GM19238 (cell line): ENCODE measurements around the gene SLC17A2.
"Not testable (repeated sequence)": the region's sequence is repeated elsewhere in the genome, so short reads cannot be mapped to it uniquely, and the experiment has no call there.

ENCODE experiments used
- DNase-seq: peaks from one replicate; pipeline ENCODE4 v3.0.0; 2011; ENCODE audit warnings: low spot score; ENCODE audit not compliant: insufficient read length

SLC17A2 gene

GRCh38 chr6:25952535-25952934 is 22.0 kb upstream of the SLC17A2 start:
- DNase-seq: no peak

- DNase-seq: no peak
Measured at GRCh38 chr6:25951296-25952032, 21.0 kb upstream of the SLC17A2 start.

- no peak for DNase-seq
Measured at GRCh38 chr6:25950297-25950696, 19.8 kb upstream of the SLC17A2 start.

GRCh38 chr6:25949695-25950094 is 19.2 kb upstream of the SLC17A2 start:
- DNase-seq: no peak

- DNase-seq: not testable (repeated sequence)
Measured at GRCh38 chr6:25947492-25947891, 17.0 kb upstream of the SLC17A2 start.

GRCh38 chr6:25946631-25947030 is 16.1 kb upstream of the SLC17A2 start:
- DNase-seq: no peak

- DNase-seq: not testable (repeated sequence)
Measured at GRCh38 chr6:25945738-25946137, 15.2 kb upstream of the SLC17A2 start.

GRCh38 chr6:25944688-25945574 is 14.4 kb upstream of the SLC17A2 start:
- DNase-seq: no peak

- DNase-seq: no peak
Measured at GRCh38 chr6:25943887-25944286, 13.4 kb upstream of the SLC17A2 start.

- DNase-seq: no peak
Measured at GRCh38 chr6:25942561-25943147, 12.2 kb upstream of the SLC17A2 start.

- DNase-seq: no peak
Measured at GRCh38 chr6:25939593-25939992, 9.1 kb upstream of the SLC17A2 start.

- DNase-seq: no peak
Measured at GRCh38 chr6:25935953-25936352, 5.5 kb upstream of the SLC17A2 start.

- no peak for DNase-seq
Measured at GRCh38 chr6:25934735-25935313, 4.3 kb upstream of the SLC17A2 start.

GRCh38 chr6:25934156-25934555 is 3.7 kb upstream of the SLC17A2 start:
- no peak for DNase-seq

- no peak for DNase-seq
Measured at GRCh38 chr6:25931411-25931709, 869 bp upstream of the SLC17A2 start.

- not testable (repeated sequence) for DNase-seq
Measured at GRCh38 chr6:25929785-25930184, 706 bp downstream of the SLC17A2 start.

GRCh38 chr6:25928562-25929324 is 1.7 kb downstream of the SLC17A2 start:
- no peak for DNase-seq

GRCh38 chr6:25927756-25928216 is 2.7 kb downstream of the SLC17A2 start:
- no peak for DNase-seq

- DNase-seq: no peak
Measured at GRCh38 chr6:25927178-25927577, 3.3 kb downstream of the SLC17A2 start.

- DNase-seq: no peak
Measured at GRCh38 chr6:25925876-25926275, 4.6 kb downstream of the SLC17A2 start.

- no peak for DNase-seq
Measured at GRCh38 chr6:25922301-25922700, 8.2 kb downstream of the SLC17A2 start.
